Measurements from ENCODE around the gene OR2D3.
A peak's percentile ranks its signal among the peaks of the same experiment; 100 is the strongest.
"Not testable (repeated sequence)": the region's sequence is repeated elsewhere in the genome, so short reads cannot be mapped to it uniquely, and the experiment has no call there.

Gene OR2D3

DNA sequence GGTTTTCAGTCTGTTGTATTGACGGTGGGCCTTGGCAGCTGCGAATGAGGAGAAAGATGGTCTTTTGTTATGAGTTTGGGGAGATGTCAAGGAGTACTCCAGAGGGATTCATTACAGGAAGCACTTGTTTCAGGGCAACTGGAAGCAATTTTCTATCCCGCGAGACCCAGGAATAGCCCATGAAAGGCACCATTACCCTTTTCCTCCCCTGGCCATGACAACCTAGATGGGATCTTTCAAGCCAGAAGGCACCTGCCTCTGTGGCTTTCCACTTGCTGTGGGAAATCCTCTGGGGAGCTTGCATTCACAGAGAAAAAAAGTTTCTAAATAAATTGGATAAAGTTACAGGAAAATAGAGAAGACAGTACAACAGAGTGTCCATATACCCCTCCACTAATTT is 8.1 kb downstream of the OR2D3 start:
- Mint-ChIP-seq H3K4me3 (peak overlapping the region; percentile 11), H3K4me1 (peaks cover 26% of the 10 kb centered on the region)

DNA sequence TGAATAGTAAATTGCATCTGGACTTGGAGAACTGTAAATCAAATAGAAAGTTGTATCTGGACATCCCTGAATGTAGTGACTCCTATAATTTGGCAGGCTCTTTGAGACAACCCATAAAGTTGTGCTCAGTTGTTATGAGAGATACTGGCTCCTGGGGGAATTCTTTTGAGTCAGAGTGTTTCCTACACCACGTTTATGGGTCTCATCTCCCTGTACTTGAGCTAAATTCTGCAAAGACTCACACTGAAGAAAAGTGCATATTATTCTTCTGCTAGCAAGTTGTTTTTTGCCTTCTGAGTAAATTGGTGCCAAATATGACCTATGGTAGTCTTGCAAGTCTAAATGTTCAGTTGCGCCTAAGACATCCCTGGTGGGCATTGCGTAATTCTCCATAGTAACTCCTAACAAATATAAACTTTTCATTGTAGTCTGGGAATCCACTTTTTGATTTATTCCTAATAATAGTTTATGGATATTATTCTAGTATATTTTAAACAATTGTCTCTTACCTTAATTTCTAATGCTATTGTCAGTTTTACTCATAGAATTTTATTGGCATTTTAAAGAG is 10.4 kb downstream of the OR2D3 start:
- DNase-seq, result no peak
- peaks cover 17% of the 10 kb centered on the region for H3K4me1 Mint-ChIP-seq
- H3K27me3 Mint-ChIP-seq (ENCODE audit: low read depth, poor library complexity), result peaks cover 3% of the 10 kb centered on the region
- TF ChIP-seq, protein P1, sequence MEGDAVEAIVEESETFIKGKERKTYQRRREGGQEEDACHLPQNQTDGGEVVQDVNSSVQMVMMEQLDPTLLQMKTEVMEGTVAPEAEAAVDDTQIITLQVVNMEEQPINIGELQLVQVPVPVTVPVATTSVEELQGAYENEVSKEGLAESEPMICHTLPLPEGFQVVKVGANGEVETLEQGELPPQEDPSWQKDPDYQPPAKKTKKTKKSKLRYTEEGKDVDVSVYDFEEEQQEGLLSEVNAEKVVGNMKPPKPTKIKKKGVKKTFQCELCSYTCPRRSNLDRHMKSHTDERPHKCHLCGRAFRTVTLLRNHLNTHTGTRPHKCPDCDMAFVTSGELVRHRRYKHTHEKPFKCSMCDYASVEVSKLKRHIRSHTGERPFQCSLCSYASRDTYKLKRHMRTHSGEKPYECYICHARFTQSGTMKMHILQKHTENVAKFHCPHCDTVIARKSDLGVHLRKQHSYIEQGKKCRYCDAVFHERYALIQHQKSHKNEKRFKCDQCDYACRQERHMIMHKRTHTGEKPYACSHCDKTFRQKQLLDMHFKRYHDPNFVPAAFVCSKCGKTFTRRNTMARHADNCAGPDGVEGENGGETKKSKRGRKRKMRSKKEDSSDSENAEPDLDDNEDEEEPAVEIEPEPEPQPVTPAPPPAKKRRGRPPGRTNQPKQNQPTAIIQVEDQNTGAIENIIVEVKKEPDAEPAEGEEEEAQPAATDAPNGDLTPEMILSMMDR (IDR thresholded peaks at IDR 0.05), result no peak
- H3K9me3 Mint-ChIP-seq, result no peaks in the 10 kb centered on the region
- no peak overlapping the region for H3K27ac Mint-ChIP-seq
- H3K4me3 Mint-ChIP-seq, result no peak overlapping the region
- H3K36me3 Mint-ChIP-seq (ENCODE audit: low read depth), result peaks cover 52% of the 10 kb centered on the region

More for the DNA sequence above, 8.1 kb downstream of the OR2D3 start:
- no peaks in the 10 kb centered on the region for H3K9me3 Mint-ChIP-seq
- H3K27ac Mint-ChIP-seq, result no peak overlapping the region
- no peak for DNase-seq
- H3K27me3 Mint-ChIP-seq (ENCODE audit: low read depth, poor library complexity), result peaks cover 6% of the 10 kb centered on the region
- peaks cover 29% of the 10 kb centered on the region for H3K36me3 Mint-ChIP-seq (ENCODE audit: low read depth)
- TF ChIP-seq, protein P1 (IDR thresholded peaks at IDR 0.05), result no peak

DNA sequence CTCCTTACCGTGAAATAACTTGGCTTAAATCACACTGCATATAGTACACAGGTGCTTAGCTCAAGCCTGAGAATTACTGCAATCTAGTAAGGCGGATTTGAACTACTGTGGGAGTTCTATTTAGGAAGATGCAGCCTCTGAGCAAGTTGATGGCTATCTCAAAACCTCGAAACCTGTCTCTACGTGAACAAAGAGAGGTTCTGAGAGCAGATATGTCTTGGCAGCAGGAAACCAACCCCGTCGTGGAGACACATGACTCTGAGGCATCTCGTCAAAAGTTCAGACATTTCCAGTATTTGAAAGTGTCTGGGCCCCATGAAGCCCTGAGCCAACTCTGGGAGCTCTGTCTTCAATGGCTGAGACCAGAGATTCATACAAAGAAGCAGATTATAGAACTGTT is 11.3 kb downstream of the OR2D3 start:
- H3K4me1 Mint-ChIP-seq, result peaks cover 15% of the 10 kb centered on the region
- TF ChIP-seq, protein P1 (IDR thresholded peaks at IDR 0.05), result no peak
- H3K36me3 Mint-ChIP-seq (ENCODE audit: low read depth), result peaks cover 59% of the 10 kb centered on the region
- no peaks in the 10 kb centered on the region for H3K27me3 Mint-ChIP-seq (ENCODE audit: low read depth, poor library complexity)
- H3K9me3 Mint-ChIP-seq, result no peaks in the 10 kb centered on the region
- DNase-seq, result no peak
- H3K27ac Mint-ChIP-seq, result no peak overlapping the region
- no peak overlapping the region for H3K4me3 Mint-ChIP-seq

DNA sequence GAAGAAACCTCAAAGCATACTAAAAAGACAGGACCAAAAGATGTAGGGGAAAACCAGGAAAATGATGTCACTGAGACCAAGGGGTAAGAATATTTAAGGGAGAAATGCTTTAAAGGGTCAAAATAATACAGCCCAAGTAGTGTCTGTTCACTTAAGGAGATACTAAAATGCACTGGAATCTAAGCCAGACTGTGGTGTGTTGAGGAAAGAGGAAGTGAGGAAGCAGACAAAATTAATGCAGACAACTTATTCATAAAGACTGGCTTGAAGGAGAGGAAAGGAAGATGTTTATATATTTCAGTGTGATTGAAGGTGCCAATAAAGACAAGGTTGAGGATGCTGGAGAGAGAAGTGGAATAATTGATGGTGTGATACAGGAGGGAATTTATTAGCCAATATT is 21.2 kb downstream of the OR2D3 start:
- DNase-seq, result no peak
- peaks cover 28% of the 10 kb centered on the region for H3K36me3 Mint-ChIP-seq (ENCODE audit: low read depth)
- TF ChIP-seq, protein P1 (IDR thresholded peaks at IDR 0.05), result no peak
- H3K9me3 Mint-ChIP-seq, result no peaks in the 10 kb centered on the region
- no peak overlapping the region for H3K4me3 Mint-ChIP-seq
- H3K27ac Mint-ChIP-seq, result peak overlapping the region; percentile 11
- H3K4me1 Mint-ChIP-seq, result no peaks in the 10 kb centered on the region
- no peaks in the 10 kb centered on the region for H3K27me3 Mint-ChIP-seq (ENCODE audit: low read depth, poor library complexity)

DNA sequence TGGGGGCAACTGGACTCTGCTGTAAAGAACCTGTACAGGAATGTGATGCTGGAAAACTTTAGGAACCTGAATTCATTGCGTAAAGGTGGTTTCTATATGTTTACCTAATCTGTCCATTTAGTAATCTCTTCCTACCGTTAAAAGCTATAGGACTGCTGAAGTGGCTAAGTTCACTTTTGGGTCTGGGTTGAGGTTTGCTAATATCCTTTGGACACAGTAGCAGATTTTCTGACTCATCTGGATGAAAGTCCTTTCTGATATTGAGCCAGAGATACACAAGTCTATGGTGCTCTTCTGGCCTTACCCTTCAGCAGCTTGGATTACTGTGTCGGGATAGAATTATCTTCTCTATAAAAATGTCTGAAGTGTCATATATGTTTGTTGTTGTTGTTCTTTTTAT is 22.3 kb downstream of the OR2D3 start:
- Mint-ChIP-seq H3K4me3 (no peak overlapping the region), H3K36me3 (ENCODE audit: low read depth) (peaks cover 31% of the 10 kb centered on the region), H3K27ac (no peak overlapping the region), H3K27me3 (ENCODE audit: low read depth, poor library complexity) (no peaks in the 10 kb centered on the region), H3K4me1 (no peaks in the 10 kb centered on the region), H3K9me3 (peaks cover 3% of the 10 kb centered on the region)
- DNase-seq, result no peak
- TF ChIP-seq, protein P1 (IDR thresholded peaks at IDR 0.05), result no peak

DNA sequence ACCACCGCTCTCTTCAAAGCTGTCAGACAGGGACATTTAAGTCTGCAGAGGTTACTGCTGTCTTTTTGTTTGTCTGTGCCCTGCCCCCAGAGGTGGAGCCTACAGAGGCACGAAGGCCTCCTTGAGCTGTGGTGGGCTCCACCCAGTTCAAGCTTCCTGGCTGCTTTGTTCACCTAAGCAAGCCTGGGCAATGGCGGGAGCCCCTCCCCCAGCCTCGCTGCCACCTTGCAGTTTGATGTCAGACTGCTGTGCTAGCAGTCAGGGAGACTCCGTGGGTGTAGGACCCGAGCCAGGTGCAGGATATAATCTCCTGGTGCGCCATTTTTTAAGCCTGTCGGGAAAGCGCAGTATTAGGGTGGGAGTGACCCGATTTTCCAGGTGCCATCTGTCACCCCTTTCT is 33.4 kb downstream of the OR2D3 start:
- H3K27me3 Mint-ChIP-seq (ENCODE audit: low read depth, poor library complexity); H3K4me1 Mint-ChIP-seq; DNase-seq; H3K4me3 Mint-ChIP-seq; H3K27ac Mint-ChIP-seq: not testable (repeated sequence)
- peaks cover 65% of the 10 kb centered on the region for H3K36me3 Mint-ChIP-seq (ENCODE audit: low read depth)
- peaks cover 35% of the 10 kb centered on the region for H3K9me3 Mint-ChIP-seq
